Hepatocyte (in vitro differentiated cells): ENCODE data around the gene FUNDC1. TPM values are rescaled to one million over a fixed set of nuclear protein-coding genes. Genes with fewer than 3 reads are reported as not detected.

Source experiments
- DNase-seq: peaks from one replicate; pipeline ENCODE4 v3.0.0-alpha.2; 2016; ENCODE audit warnings: low spot score
- H2AFZ ChIP-seq: fragments of 200-600 bp; sonication (generic); 2 replicates; pipeline ENCODE4 v1.6.0; 2016; ENCODE audit warnings: antibody characterized with exemption, mild to moderate bottlenecking
- H3K27ac ChIP-seq: fragments of 200-600 bp; sonication (generic); 2 replicates; pipeline ENCODE4 v1.5.1; 2016; ENCODE audit warnings: mild to moderate bottlenecking
- H3K27me3 ChIP-seq: fragments of 200-600 bp; sonication (generic); 2 replicates; pipeline ENCODE4 v1.6.1; 2016
- H3K36me3 ChIP-seq: fragments of 200-600 bp; sonication (generic); replicated peaks from 2 replicates; pipeline ENCODE4 v1.5.1; 2016; ENCODE audit warnings: low read depth; ENCODE audit not compliant: insufficient read depth
- H3K4me1 ChIP-seq: fragments of 200-600 bp; sonication (generic); 2 replicates; pipeline ENCODE4 v1.5.1; 2016; ENCODE audit warnings: mild to moderate bottlenecking, moderate library complexity; ENCODE audit not compliant: insufficient read depth
- H3K4me2 ChIP-seq: fragments of 200-600 bp; sonication (generic); 2 replicates; pipeline ENCODE4 v1.6.0; 2016
- H3K4me3 ChIP-seq: fragments of 200-600 bp; sonication (generic); 2 replicates; pipeline ENCODE4 v1.5.1; 2016; ENCODE audit warnings: mild to moderate bottlenecking
- H3K79me2 ChIP-seq: fragments of 200-600 bp; sonication (generic); 2 replicates; pipeline ENCODE4 v1.6.0; 2017; ENCODE audit warnings: mild to moderate bottlenecking
- H3K9me2 ChIP-seq: fragments of 200-600 bp; sonication (generic); replicated peaks from 2 replicates; pipeline ENCODE4 v1.6.0; 2017; ENCODE audit warnings: mild to moderate bottlenecking; ENCODE audit not compliant: insufficient read depth
- H3K9me3 ChIP-seq: fragments of 200-600 bp; sonication (generic); 2 replicates; pipeline ENCODE4 v1.5.1; 2016; ENCODE audit warnings: low read depth, mild to moderate bottlenecking
- H4K20me1 ChIP-seq: fragments of 200-600 bp; sonication (generic); 2 replicates; pipeline ENCODE4 v1.6.0; 2016; ENCODE audit warnings: mild to moderate bottlenecking; ENCODE audit not compliant: insufficient read depth, poor library complexity, severe bottlenecking
- CTCF ChIP-seq: fragments of 200-600 bp; sonication (generic); IDR thresholded peaks from 2 replicates; pipeline ENCODE4 v1.5.1; 2016; ENCODE audit warnings: antibody characterized with exemption, mild to moderate bottlenecking; ENCODE audit not compliant: poor library complexity
- EZH2 ChIP-seq: fragments of 200-600 bp; sonication (generic); IDR thresholded peaks from 2 replicates; pipeline ENCODE4 v1.6.1; 2016; ENCODE audit warnings: antibody characterized with exemption, mild to moderate bottlenecking, borderline replicate concordance
- EZH2phosphoT487 ChIP-seq: fragments of 200-600 bp; sonication (generic); IDR thresholded peaks from one replicate; pipeline ENCODE4 v1.6.1; 2018; ENCODE audit warnings: antibody characterized with exemption, mild to moderate bottlenecking, low read depth, moderate library complexity; ENCODE audit not compliant: unreplicated experiment, severe bottlenecking
- WGBS: methylation state at CpG from one replicate; pipeline ENCODE4 v1.1.6; 2016; ENCODE audit warnings: low lambda C conversion rate; ENCODE audit errors: missing lambda C conversion rate; 5-methylcytosine and 5-hydroxymethylcytosine counted together
- polyA plus RNA-seq: library from polyadenylated mRNA; unstranded; fragments of >200 nt; fragmentation: Nextera tagmentation; extraction: Ambion mirVana; gene quantifications from 2 replicates; pipeline ENCODE4 v1.2.1, GENCODE V29; 2016
- total RNA-seq: library from RNA; depleted of rRNA; stranded (reverse); fragments of >200 nt; gene quantifications from 2 replicates; pipeline ENCODE4 v1.2.3, GENCODE V29; 2014

The FUNDC1 gene
- total and polyA plus RNA-seq, 2 experiments from 2014 or later, result 27.8 to 29.0 TPM

GRCh38 chrX:44503560-44503959 is 39.1 kb downstream of the FUNDC1 start:
- no peak overlapping the region for H3K4me2 ChIP-seq
- H3K9me2 ChIP-seq, result no peaks in the 10 kb centered on the region
- no peaks in the 10 kb centered on the region for H3K9me3 ChIP-seq
- H3K36me3 ChIP-seq, result no peaks in the 10 kb centered on the region
- H3K27ac ChIP-seq, result no peak overlapping the region
- no peak for DNase-seq
- H3K79me2 ChIP-seq, result no peaks in the 10 kb centered on the region
- no peaks in the 10 kb centered on the region for H3K4me1 ChIP-seq
- H2AFZ ChIP-seq, result no peak overlapping the region
- no peak for TF ChIP-seq EZH2phosphoT487
- TF ChIP-seq EZH2, result no peak
- no peak for TF ChIP-seq CTCF
- H3K4me3 ChIP-seq, result no peak overlapping the region
- WGBS, result 56% methylated on average over 4 of the region's 4 CpGs
- no peaks in the 10 kb centered on the region for H3K27me3 ChIP-seq
- no peaks in the 10 kb centered on the region for H4K20me1 ChIP-seq

DNA sequence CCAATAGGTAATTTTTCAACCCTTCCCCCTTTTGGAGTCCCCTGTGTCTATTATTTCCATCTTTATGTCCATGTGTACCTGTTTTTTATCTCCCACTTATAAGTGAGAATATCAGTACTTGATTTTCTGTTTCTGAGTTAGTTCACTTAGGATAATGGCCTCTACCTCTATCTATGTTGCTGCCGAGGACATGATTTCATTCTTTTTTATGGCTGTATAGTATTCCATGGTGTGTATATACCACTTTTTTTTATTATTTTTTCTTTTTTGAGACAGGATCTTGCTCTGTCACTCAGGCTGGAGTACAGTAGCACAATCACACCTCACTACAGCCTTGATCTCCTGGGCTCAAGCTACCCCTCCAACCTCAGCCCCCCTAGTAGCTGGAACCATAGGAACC is 47.6 kb downstream of the FUNDC1 start:
- H3K27me3 ChIP-seq, result no peaks in the 10 kb centered on the region
- no peak overlapping the region for H3K4me2 ChIP-seq
- 79% methylated on average over 1 of the region's 1 CpG for WGBS
- H3K4me1 ChIP-seq, result no peaks in the 10 kb centered on the region
- H3K9me3 ChIP-seq, result no peaks in the 10 kb centered on the region
- no peak for TF ChIP-seq EZH2phosphoT487
- TF ChIP-seq CTCF, result no peak
- TF ChIP-seq EZH2, result no peak
- no peak overlapping the region for H3K4me3 ChIP-seq
- DNase-seq, result no peak
- H3K9me2 ChIP-seq, result no peaks in the 10 kb centered on the region
- H3K79me2 ChIP-seq, result no peaks in the 10 kb centered on the region
- H3K36me3 ChIP-seq, result no peaks in the 10 kb centered on the region
- no peaks in the 10 kb centered on the region for H4K20me1 ChIP-seq
- H2AFZ ChIP-seq, result no peak overlapping the region
- no peak overlapping the region for H3K27ac ChIP-seq

DNA sequence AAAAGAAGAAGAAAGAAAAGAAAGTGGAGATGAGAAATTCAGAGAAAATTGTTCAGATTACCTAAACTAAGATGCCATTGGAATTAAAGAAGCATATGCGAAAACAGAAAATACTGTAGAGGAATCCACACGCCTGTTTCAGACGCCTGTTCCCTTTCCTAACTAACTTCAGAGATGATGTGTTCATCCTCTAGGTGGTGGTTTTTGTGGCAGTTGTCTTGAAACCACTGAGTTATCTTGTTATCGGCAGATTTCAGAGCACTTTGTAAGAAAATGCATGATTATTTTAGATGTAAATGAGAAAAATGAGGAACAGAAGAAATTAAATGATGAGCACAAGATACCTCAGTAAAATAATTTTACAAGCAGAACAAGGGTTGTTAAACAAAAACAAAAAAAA is 48.3 kb downstream of the FUNDC1 start:
- no peak for TF ChIP-seq EZH2
- H3K79me2 ChIP-seq, result no peaks in the 10 kb centered on the region
- 89% methylated on average over 4 of the region's 4 CpGs for WGBS
- H3K27me3 ChIP-seq, result no peaks in the 10 kb centered on the region
- DNase-seq, result no peak
- H4K20me1 ChIP-seq, result no peaks in the 10 kb centered on the region
- H3K9me3 ChIP-seq, result no peaks in the 10 kb centered on the region
- no peaks in the 10 kb centered on the region for H3K36me3 ChIP-seq
- no peaks in the 10 kb centered on the region for H3K4me1 ChIP-seq
- no peak overlapping the region for H2AFZ ChIP-seq
- H3K4me2 ChIP-seq, result no peak overlapping the region
- no peaks in the 10 kb centered on the region for H3K9me2 ChIP-seq
- H3K4me3 ChIP-seq, result no peak overlapping the region
- H3K27ac ChIP-seq, result no peak overlapping the region

DNA sequence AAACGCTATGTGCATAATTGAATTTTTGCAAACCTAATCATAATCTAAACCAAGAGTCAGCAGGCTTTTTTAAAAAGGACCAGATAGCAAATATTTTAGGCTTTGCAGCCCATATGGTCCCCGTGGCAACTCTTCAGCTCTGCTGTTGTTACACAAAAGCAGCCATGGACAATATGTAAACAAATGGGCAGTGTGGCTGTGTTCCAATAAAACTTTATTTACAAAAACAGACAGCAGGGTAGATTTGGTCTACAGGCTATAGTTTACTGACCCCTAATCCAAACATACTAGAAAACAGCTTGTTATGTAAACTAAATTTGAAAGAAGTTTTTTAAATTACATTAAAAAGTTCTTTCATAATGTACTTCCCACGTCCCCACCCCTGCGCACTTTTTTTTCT is 53.1 kb downstream of the FUNDC1 start:
- H3K9me3 ChIP-seq, result no peaks in the 10 kb centered on the region
- no peak overlapping the region for H3K4me2 ChIP-seq
- no peak overlapping the region for H3K27ac ChIP-seq
- no peak overlapping the region for H2AFZ ChIP-seq
- H3K36me3 ChIP-seq, result no peaks in the 10 kb centered on the region
- H3K9me2 ChIP-seq, result no peaks in the 10 kb centered on the region
- no peaks in the 10 kb centered on the region for H4K20me1 ChIP-seq
- TF ChIP-seq EZH2phosphoT487, result no peak
- TF ChIP-seq CTCF, result no peak
- TF ChIP-seq EZH2, result no peak
- no peak overlapping the region for H3K4me3 ChIP-seq
- H3K4me1 ChIP-seq, result no peaks in the 10 kb centered on the region
- DNase-seq, result no peak
- 65% methylated on average over 4 of the region's 4 CpGs for WGBS
- no peaks in the 10 kb centered on the region for H3K79me2 ChIP-seq
- no peaks in the 10 kb centered on the region for H3K27me3 ChIP-seq
